ENCODE results near the gene IFITM5.
"Not testable (repeated sequence)": the region's sequence is repeated elsewhere in the genome, so short reads cannot be mapped to it uniquely, and the experiment has no call there.

IFITM5 gene

DNA sequence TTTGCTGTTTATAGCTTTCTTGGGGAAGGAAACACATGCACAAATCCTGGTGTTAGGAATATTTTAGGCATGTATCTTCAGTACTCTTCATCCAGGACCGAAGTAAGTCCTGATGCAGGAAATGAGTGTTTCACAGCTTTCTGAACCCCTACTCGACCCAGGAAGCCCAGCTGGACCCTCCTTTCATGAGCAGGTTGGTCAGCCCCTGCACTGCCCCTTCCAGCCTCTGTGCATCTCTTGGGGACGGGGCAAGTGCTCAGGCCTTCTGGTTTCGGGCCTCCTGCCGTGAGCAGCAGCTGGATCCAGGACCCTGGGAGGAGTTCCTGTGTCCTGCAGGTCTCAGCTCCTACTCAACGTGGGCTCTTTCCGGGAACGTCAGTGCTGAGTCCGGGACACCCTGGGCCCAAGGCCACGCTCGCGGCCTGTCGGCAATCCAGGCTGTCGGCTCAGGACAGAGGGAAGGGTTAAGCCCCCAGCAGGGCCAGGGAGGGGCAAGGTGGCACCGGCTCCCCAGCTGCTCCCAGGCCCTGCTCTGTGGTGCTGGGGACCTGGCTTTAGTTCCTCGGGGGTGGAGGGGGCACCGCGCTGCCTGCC is 10.8 kb upstream of the IFITM5 start:
- peak overlapping the region; percentile 43 for H3K4me3 ChIP-seq (ENCODE audit: low read depth, low read length)
- H3K9me3 ChIP-seq (ENCODE audit: control insufficient read depth, insufficient read depth, low read length); H3K27me3 ChIP-seq (ENCODE audit: control insufficient read depth, insufficient read depth, low read length); H3K9ac ChIP-seq (ENCODE audit: low read depth, low read length); H3K36me3 ChIP-seq (ENCODE audit: control insufficient read depth, insufficient read depth, low read length): not testable (repeated sequence)
- peak overlapping the region; percentile 1 for H3K27ac ChIP-seq (ENCODE audit: low read depth, low read length)
- peaks cover 60% of the 10 kb centered on the region for H3K4me1 ChIP-seq (ENCODE audit: control insufficient read depth, insufficient read depth, low read length)

DNA sequence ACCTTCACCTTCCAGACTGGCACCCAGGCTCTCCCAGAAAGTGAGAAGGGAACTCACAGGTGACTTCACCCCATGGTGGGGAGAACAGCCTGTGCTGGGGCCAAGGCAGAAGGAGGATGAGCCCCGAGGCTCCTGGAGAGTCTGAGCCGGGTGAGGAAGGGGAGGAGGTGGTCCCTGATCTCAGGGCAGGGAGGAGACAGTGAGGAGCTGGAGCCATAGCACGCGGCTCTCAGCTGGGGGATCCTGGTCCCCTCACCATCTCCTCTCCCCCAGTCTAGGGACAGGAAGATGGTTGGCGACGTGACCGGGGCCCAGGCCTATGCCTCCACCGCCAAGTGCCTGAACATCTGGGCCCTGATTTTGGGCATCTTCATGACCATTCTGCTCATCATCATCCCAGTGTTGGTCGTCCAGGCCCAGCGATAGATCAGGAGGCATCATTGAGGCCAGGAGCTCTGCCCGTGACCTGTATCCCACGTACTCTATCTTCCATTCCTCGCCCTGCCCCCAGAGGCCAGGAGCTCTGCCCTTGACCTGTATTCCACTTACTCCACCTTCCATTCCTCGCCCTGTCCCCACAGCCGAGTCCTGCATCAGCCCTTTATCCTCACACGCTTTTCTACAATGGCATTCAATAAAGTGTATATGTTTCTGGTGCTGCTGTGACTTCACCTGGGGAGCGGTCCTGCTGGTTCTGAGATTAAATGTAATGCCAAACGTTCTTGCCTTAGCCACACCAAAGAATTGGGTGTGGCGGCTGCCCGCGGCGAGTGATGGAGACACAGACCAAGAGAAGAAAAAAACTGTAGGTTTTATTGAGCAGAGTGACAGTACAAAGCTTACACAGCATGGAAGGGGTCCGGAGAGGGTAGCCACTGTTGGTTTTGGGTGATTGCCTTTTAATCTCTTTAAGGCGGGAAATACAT is 9.7 kb upstream of the IFITM5 start:
- H3K9ac ChIP-seq (ENCODE audit: low read depth, low read length); H3K27me3 ChIP-seq (ENCODE audit: control insufficient read depth, insufficient read depth, low read length); H3K36me3 ChIP-seq (ENCODE audit: control insufficient read depth, insufficient read depth, low read length); H3K27ac ChIP-seq (ENCODE audit: low read depth, low read length); H3K9me3 ChIP-seq (ENCODE audit: control insufficient read depth, insufficient read depth, low read length): not testable (repeated sequence)
- Histone ChIP-seq H3K4me3 (ENCODE audit: low read depth, low read length) (peak overlapping the region; percentile 39), H3K4me1 (ENCODE audit: control insufficient read depth, insufficient read depth, low read length) (peaks cover 62% of the 10 kb centered on the region)

DNA sequence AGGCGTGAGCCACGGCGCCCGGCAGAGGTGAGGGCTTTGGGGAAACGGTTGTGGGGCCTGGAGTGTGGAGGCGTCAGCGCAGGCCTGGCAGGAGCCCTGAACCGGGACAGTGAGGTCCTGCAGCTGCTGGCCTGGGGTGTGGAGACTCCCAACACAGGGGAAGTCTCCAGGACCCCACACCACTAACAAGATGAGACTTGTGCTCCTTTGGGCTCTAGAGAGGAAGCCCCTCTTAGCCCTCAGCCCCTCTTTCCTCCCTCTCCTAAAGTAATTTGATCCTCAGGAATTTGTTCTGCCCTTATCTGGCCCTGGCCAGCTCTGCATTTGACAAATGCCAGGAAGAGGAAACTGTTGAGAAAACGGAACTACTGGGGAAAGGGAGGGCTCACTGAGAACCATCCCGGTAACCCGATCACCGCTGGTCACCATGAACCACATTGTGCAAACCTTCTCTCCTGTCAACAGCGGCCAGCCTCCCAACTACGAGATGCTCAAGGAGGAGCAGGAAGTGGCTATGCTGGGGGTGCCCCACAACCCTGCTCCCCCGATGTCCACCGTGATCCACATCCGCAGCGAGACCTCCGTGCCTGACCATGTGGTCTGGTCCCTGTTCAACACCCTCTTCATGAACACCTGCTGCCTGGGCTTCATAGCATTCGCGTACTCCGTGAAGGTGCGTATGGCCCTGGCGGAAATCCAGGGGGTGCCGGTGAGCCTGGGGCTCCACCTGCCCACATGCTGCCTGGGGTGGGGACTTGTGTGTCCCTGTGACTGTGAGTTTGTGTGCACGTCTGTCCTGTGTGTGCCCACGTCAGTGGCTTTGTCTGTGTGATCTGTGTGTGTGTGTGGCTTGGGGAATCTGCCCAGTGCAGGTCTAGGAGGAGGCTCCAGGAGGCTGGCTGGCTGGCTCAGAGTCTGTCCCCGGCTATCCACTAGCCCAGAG is 8.7 kb upstream of the IFITM5 start, which contains the start of gene IFITM2:
Gene IFITM2 (plus strand): TSS at position 51 of the 943 bp plus-strand sequence. CDS start 377 bp downstream, at position 428.
- Histone ChIP-seq H3K4me1 (ENCODE audit: control insufficient read depth, insufficient read depth, low read length) (peaks cover 54% of the 10 kb centered on the region), H3K27ac (ENCODE audit: low read depth, low read length) (peak within 1 kb of the TSS; percentile 58), H3K4me3 (ENCODE audit: low read depth, low read length) (peak within 1 kb of the TSS; percentile 66)
- H3K9ac ChIP-seq (ENCODE audit: low read depth, low read length); H3K9me3 ChIP-seq (ENCODE audit: control insufficient read depth, insufficient read depth, low read length); H3K36me3 ChIP-seq (ENCODE audit: control insufficient read depth, insufficient read depth, low read length); H3K27me3 ChIP-seq (ENCODE audit: control insufficient read depth, insufficient read depth, low read length): not testable (repeated sequence)

DNA sequence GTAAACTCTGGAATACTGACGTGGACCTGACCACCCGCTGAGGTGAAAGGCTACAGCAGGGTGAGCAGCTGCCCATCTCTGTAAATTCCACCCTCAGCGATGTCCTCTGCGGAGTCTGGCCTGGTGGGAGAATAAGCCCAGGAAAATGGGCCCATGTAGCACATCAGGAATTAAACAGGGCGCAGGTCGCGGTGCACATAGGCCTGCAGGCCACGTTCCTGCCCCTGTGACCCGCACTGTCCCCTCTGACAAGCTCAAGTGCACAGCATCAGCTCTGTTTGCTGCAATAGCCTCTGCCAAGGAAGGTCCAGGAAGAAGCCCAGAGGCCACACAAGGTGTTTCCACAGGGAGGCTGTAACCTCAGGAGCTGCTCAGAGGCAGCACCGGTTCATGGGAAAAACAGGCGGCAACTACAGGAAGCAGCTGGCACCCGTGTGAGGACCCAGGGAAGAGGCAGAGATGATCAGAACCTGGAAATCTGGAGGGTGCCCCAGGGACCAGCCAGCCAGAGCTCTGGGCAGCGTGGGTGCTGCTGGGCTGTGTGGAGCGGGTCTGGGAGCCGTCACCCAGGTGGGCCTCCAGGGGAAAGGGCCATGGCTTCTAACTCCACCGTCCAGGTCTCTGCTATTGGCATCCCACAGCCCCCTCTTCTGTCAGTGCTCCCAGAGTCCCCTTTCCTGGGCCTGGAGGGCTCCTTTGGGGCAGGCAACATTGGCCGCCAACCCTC is 7.5 kb upstream of the IFITM5 start:
- no peaks in the 10 kb centered on the region for H3K9me3 ChIP-seq (ENCODE audit: control insufficient read depth, insufficient read depth, low read length)
- H3K36me3 ChIP-seq (ENCODE audit: control insufficient read depth, insufficient read depth, low read length): no peaks in the 10 kb centered on the region
- H3K27me3 ChIP-seq (ENCODE audit: control insufficient read depth, insufficient read depth, low read length): no peaks in the 10 kb centered on the region; the same call in 1 of the 2 replicates
- H3K4me1 ChIP-seq (ENCODE audit: control insufficient read depth, insufficient read depth, low read length): peaks cover 42% of the 10 kb centered on the region
- no peak overlapping the region for H3K27ac ChIP-seq (ENCODE audit: low read depth, low read length)
- no peak overlapping the region for H3K4me3 ChIP-seq (ENCODE audit: low read depth, low read length)
- no peak overlapping the region for H3K9ac ChIP-seq (ENCODE audit: low read depth, low read length)

DNA sequence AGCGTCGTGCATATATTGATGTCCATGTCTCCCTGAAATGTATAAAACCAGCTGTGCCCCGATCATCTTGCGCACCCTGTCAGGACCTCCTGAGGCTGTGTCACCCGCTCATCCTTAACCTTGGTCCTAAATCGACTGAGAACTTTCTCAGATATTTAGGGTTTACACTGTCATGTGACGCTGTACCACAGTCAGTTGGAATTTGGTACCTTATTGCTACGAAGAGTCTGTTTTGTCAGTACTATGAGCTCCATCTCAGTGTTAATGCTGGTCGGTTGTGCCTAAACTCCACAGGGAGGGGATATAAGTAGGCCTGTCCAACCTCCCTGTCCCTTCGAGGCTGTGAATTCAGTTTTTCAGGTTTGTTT is 6.5 kb upstream of the IFITM5 start:
- Histone ChIP-seq H3K4me1 (ENCODE audit: control insufficient read depth, insufficient read depth, low read length) (peaks cover 41% of the 10 kb centered on the region), H3K9me3 (ENCODE audit: control insufficient read depth, insufficient read depth, low read length) (no peaks in the 10 kb centered on the region), H3K36me3 (ENCODE audit: control insufficient read depth, insufficient read depth, low read length) (no peaks in the 10 kb centered on the region), H3K9ac (ENCODE audit: low read depth, low read length) (peak overlapping the region; percentile 57), H3K4me3 (ENCODE audit: low read depth, low read length) (0 out of 2 replicates have a peak overlapping the region, but pooled peaks have one; percentile 7), H3K27ac (ENCODE audit: low read depth, low read length) (peak overlapping the region; percentile 91), H3K27me3 (ENCODE audit: control insufficient read depth, insufficient read depth, low read length) (no peaks in the 10 kb centered on the region)

DNA sequence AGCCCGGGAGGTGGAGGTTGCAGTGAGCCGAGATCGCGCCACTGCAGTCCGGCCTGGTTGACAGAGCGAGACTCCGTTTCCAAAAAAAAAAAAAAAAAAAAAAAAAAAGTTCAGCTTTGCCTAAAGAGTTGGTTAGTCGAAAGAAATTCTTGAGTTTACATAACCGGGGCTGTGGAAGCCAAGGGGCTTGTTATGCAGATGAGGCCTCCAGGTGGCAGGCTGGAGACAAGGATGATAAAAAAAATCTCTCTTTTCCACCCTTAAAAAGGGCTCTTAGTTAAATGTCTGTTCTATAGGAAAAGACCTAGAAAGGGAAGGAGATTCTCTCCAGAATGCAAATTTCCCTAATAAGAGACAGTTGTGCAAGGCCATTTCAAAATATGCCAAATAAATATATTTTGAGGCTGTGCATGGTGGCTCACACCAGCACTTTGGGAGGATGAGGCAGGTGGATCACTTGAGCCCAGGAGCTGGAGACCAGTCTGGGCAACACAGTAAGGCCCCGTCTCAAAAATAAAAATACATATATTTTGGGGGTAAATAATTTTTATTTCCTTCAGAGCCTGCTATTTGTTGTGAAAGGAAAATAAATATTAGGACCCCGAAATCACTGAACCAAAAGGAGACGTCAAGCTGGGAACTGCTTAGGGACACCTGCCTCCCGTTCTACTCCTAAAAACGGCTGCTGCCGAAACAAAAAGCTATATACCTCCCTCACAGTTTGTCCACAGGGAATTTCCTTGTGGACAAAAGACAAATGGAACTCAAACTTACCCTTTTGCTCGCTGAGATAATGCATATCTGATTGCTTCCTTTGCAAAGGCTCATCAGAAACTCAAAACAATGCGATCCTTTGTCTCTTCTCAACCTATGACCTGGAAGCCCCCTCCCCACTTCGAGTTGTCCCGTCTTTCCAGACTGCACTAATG is 5.9 kb upstream of the IFITM5 start:
- peak overlapping the region; percentile 91 for H3K27ac ChIP-seq (ENCODE audit: low read depth, low read length)
- peak overlapping the region; percentile 37; the same call in 1 of the 2 replicates for H3K4me3 ChIP-seq (ENCODE audit: low read depth, low read length)
- H3K9ac ChIP-seq (ENCODE audit: low read depth, low read length): peak overlapping the region; percentile 57; the same call in 1 of the 2 replicates

DNA sequence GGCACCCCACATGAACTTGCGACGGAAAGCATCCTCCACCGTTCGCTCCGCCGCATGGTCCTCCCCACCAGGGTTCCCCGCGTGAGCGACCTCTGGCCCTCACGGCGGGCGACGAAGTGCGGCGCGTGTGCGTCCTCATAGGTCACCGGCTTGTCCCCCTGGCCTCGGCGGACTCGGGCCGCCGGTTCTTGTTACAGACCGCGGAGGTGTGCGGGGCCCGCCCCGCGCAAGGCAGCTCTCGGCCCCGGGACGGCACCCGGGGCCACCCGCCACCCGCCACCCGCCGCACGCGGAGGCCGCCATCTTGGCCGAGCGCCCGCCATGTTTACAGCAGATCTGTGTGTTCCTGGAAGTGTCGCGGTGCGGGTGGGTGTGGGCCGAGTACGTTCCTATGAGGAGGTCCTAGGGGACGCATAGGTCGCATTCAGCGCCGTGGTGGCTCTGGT is 4.8 kb upstream of the IFITM5 start:
- Histone ChIP-seq H3K9ac (ENCODE audit: low read depth, low read length) (no peak overlapping the region), H3K4me1 (ENCODE audit: control insufficient read depth, insufficient read depth, low read length) (peaks cover 41% of the 10 kb centered on the region), H3K27me3 (ENCODE audit: control insufficient read depth, insufficient read depth, low read length) (no peaks in the 10 kb centered on the region), H3K27ac (ENCODE audit: low read depth, low read length) (no peak overlapping the region), H3K9me3 (ENCODE audit: control insufficient read depth, insufficient read depth, low read length) (no peaks in the 10 kb centered on the region), H3K4me3 (ENCODE audit: low read depth, low read length) (no peak overlapping the region), H3K36me3 (ENCODE audit: control insufficient read depth, insufficient read depth, low read length) (no peaks in the 10 kb centered on the region)

More for the DNA sequence above, 5.9 kb upstream of the IFITM5 start:
- no peaks in the 10 kb centered on the region for H3K36me3 ChIP-seq (ENCODE audit: control insufficient read depth, insufficient read depth, low read length)
- no peaks in the 10 kb centered on the region for H3K9me3 ChIP-seq (ENCODE audit: control insufficient read depth, insufficient read depth, low read length)
- peaks cover 47% of the 10 kb centered on the region for H3K4me1 ChIP-seq (ENCODE audit: control insufficient read depth, insufficient read depth, low read length)
- H3K27me3 ChIP-seq (ENCODE audit: control insufficient read depth, insufficient read depth, low read length): no peaks in the 10 kb centered on the region

DNA sequence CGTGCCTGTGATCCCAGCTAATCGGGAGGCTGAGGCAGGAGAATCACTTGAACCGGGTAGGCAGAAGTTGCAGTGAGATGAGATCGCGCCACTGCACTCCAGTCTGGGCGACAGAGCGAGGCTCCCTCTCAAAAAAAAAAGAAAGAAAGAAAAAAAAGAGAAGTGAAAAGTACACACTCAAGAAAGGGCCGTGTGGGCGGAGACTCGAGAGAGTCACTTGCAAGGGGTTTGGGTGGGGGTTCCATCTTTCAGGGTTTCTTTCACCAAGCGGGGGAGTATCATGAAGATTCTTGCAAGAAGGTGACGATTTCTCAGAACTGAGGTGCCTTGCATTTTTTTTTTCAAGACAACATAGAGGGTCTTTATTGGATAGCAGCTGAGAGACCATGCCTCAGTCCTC is 4.0 kb upstream of the IFITM5 start:
- Histone ChIP-seq H3K4me1 (ENCODE audit: control insufficient read depth, insufficient read depth, low read length) (peaks cover 38% of the 10 kb centered on the region), H3K27me3 (ENCODE audit: control insufficient read depth, insufficient read depth, low read length) (no peaks in the 10 kb centered on the region), H3K27ac (ENCODE audit: low read depth, low read length) (no peak overlapping the region), H3K9me3 (ENCODE audit: control insufficient read depth, insufficient read depth, low read length) (no peaks in the 10 kb centered on the region), H3K9ac (ENCODE audit: low read depth, low read length) (no peak overlapping the region), H3K4me3 (ENCODE audit: low read depth, low read length) (no peak overlapping the region), H3K36me3 (ENCODE audit: control insufficient read depth, insufficient read depth, low read length) (no peaks in the 10 kb centered on the region)

DNA sequence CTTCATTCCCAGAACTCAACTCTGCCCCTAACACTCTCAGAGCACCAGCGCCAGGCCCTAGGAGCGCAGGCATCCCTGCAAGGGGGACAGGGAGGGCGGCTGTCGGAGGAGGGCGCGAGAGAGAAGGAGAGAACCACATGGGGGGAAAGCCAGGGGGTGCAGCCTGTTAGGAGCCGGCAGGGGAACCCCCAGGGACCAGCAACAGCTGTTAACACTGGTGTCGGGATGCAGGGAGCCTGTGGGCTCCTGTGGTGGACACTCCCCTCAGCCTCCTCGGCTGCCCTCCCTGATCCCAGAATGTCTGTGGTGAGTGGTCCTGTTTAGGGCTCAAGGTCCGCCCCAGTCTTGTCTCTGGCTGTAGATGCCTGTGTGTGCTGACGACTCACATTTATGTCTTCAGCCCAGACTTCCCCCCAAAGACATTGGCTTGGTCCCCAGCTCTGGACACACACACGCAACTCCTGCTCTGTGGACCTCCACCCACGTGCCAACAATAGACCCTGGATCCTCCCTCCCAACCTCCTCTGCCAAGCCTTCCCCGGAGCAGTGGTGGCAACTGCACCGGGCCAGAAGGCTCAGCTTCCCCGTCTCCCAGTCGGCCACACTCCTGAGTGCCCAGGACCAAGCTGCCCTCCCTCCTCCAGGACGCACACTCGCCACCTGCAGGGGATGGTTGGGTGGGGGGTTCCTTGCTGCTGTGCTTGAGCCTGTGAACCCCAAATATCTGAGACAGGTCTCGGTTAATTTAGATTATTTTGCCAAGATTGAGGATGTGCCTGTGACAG is 817 bp upstream of the IFITM5 start:
- Histone ChIP-seq H3K4me1 (ENCODE audit: control insufficient read depth, insufficient read depth, low read length) (peaks cover 14% of the 10 kb centered on the region), H3K27me3 (ENCODE audit: control insufficient read depth, insufficient read depth, low read length) (no peaks in the 10 kb centered on the region), H3K4me3 (ENCODE audit: low read depth, low read length) (no peak overlapping the region), H3K27ac (ENCODE audit: low read depth, low read length) (no peak overlapping the region), H3K36me3 (ENCODE audit: control insufficient read depth, insufficient read depth, low read length) (peaks cover 5% of the 10 kb centered on the region), H3K9ac (ENCODE audit: low read depth, low read length) (peak overlapping the region; percentile 14; the same call in 1 of the 2 replicates), H3K9me3 (ENCODE audit: control insufficient read depth, insufficient read depth, low read length) (no peaks in the 10 kb centered on the region)
